Midbrain (tissue), 1 donor: ENCODE measurements around the gene DOCK2.

Experiments
- DNase-seq: peaks from one replicate; lab custom pipeline; 2025; lab: John Stamatoyannopoulos, UW

Gene DOCK2

DNA sequence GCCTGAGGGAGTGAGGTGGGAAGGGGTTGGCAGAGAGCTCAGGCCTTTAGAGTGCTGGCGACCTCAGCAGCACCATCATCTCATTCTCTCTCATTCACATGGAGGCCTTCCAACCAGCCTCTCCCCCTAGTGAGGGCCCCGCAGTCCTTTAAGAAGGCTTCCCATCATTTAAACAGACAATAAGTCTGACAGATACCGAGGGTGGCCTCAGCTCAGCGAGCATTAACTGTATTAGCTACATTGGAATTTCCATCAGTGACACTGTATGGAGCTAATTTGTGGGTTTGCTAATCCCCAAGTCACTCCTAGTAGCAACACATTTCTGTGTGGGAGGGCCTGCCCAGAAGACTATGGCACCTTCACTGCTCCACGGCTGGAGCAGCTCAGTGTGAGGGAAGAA, 267.4 kb downstream of the DOCK2 start:
- no peak for DNase-seq

DNA sequence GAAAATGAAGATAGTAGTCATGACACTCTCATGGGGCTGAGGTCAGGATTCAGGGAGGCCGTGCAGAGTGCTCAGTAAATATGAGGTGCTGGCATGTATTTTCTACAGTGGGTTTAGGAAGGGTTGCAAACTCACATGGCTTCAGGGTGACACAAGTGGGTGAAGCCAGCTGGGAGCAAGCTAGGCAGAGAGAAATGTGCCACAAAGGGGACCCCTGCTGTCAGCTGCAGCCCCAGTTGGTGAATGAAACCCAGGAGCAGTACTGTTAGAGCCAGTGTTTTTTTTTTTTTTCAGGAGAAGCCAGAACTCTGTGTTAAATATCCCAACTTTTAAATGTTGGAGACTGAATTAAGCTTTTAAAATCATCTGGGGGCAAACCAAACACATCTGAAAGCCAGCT, 267.9 kb downstream of the DOCK2 start:
- DNase-seq = no peak

DNA sequence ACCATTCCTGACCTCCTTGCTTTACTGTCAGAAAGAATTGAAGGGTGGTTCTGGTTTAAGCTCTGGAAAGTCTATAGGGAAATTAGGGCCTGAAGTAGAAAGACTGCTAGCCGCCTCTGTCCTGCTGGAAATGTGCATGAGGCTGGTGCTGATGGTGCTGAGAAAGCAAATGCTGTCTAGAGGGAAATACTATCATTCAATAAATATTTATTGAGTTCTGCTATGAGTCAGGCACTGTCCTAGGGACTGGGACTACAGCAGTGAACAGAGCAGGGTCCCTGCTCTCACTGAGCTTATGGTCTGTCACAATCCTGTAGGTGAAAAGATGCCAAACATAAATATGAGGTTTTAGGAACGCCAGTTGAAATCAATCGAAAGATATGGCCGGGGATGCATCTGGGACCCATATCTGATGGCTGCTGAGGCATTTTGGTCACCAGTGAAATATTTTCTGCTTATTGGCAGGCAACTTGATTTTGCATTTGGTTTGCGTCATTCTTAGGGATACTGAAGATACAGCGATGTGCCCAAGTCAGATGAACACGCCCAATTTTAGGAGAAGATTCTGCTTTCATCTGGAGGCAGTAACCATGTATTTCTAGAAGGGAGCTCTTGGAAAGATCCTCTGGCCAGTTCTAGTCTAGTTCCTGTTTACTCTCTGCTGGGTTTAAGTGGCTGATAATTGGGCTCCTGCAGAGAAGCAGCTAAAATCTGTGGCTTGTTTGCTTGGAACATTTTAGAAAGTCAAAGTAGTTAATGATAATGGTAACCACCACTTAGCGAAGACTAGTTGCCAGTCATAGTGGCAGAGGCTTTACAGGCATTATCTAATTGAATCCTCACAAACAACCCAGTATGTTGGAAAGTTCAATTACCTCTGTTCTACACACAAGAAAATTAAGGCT, 269.9 kb downstream of the DOCK2 start:
- DNase-seq = no peak

DNA sequence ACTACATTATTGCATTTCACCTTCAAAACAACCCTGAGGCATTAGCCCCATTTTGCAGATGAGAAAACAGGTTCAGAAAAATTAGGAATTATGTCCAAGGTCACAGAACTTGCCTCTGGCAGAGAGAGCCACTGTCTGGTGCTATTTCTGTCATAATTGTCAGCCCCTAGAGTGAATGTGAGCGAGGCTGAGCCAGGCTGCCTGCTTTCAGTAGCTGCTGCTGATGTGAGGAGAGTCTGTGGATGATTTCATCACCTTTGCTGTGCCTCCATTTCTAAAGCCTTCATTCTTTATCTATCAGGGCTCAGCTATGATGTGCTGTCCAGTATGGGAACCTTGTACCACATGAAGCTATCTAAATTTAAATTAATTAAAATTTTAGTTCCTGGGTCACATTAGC, 271.8 kb downstream of the DOCK2 start:
- DNase-seq = no peak

DNA sequence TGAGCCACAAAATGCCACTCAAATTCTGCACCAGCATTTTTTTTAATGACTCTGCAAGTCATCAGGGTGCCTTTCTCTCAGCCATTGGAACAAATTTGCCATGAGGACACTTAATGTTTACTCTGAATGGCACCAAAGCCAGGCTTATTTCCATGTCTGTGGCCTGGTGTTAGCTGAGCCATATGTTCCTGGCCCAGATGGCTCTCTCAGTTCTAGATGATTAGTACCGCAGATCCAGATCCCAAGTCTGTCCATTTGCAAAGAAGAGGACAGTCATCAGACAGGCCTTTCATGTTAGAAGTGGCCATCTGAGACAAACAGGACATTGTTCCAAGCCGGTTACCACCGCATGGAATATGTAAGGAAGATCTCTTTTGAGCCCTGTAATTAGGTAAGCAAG, 272.9 kb downstream of the DOCK2 start:
- peak; percentile 37 for DNase-seq

DNA sequence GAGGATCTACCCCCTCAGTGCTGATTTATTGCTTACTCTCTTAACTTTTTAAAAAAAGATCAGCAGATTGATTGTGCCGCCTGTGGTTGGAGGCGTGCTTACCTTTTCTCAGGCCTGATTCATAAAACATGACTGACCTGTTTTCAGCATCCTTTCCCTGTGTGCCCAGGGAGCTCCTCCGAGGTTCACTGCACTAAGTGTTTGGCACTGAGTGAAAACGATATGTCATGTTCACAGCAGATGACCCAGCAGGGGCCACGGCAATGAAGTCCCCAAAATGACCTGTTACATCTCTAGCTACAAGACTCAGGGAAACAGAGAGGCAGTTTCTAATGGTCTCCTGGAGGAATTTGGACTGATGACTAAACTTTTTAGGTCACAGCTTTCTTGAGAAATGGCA, 273.3 kb downstream of the DOCK2 start:
- DNase-seq = no peak

DNA sequence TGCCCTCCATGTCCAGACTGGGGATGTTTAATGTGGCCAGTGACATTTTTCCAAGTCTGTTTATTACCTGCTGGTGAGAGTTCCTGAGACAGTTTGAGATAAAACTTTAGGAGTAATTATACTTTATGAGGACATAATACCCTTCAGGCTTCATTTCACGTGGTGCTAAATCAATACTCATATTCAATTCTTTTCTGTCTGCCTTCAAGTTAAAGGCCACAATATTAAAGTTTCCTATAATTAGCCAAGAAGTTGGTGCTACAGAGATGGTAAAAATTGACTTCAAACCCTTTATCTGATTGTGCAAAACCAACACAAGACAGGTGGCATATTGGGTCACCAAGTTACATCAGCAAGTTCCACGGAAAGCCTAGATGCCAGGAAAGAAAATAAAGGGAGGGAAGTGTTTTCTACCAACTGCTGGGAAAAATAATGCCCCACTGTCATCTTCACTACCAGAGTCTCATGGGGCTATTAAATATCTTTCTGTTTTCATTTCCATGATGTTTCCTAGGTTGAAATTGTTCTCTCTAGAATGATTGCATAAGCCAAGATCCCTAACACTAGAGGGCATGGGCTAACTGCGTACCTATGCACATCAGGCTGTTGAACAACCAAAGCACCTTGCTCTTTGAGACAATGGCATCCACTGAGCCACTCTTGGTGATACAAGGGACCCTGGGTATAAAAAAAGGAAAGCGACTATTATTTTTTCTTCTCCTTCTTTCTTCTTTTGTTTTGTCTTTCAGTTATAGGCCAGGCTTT, 274.6 kb downstream of the DOCK2 start:
- no peak for DNase-seq

DNA sequence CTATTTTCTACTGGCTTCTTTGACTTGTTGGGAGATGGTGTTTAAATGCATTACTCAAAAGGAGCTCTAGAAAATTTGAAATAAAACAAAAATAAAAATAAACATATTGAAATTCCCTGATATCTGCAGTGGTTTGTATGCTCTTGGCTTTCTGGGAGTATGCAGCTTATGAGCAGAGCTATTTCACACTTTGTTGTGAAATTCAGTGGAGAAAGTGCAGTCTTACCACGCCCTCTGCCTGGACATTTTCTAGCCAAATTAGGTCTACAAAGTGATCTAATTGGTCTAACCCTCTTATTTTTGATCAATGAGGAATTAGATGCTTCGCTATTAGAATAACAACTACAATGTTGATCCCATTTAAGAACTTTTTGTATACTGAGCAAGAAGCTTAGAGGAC, 276.4 kb downstream of the DOCK2 start:
- DNase-seq = no peak

DNA sequence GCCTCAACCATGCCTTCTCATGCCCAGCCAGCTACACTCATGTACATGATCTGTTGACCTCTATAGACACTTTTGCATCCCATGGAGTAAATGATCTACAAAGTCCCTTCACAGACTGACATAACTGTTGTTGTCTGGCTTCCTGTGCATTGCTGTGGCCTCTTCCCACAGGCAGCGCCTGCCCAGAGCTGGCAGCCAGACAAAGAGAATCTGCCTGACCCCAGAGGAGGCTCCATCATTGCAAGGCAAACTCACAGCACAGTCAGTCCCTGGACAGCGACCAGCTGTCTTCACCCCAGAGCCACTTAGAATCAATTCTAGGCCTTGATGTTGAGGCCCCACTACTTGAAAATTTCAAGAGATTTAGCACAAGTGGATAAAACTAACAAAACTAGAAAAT, 277.7 kb downstream of the DOCK2 start:
- peak; percentile 72 for DNase-seq

DNA sequence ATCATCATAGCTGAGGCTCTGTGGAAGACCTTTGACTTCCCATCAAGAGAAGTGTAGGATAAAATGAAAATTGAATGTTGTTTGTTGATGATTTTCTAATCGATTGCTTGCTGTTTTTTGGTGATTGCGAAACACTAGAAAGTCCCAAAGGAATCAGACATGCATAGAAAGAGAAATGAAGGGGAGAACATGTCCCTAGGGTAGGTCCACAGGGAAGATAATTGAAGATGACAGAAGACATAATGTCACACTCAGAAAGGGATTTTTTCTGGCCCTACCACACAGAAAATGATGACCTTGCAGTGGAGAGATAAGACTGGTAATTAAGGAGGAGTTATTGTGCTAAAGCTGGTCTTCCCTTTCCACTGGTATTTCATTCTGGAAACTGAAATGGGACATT, 280.4 kb downstream of the DOCK2 start:
- no peak for DNase-seq

DNA sequence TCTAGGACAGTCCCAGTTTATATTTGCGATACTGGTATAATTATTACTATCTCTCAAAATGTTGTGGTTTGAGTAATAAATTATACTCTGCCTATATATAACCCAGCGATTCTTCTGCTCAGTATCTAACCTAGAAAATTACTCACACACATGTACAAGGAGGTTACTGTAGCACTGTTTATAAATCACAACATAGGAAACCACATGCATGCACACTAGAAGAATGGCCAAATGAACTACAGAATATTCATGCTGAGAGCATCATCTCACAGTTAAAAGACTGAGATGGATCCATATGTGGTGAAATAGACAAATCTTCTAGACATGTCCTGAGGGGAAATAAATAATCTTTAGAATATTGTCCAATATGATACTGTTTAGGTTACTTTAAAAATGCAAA, 281.2 kb downstream of the DOCK2 start:
- DNase-seq = no peak

DNA sequence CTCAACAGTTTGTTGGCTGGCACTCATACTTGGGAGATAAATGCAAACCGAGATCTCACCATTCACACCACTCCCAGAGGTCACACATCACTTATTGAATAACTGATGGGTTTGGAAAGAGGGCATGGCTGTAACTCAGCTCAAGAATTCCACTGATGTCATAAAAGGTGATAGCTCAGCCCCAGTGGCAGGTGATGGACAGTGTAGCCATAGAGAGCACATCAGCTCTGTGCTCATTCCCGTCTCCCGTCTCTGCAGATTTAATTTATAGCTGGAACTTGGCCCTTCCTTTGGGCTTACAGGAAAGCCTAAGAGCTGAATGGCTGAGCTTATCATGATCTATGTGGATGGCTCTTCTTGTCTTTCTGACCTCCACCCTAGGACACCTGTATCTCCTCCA, 283.4 kb downstream of the DOCK2 start:
- no peak for DNase-seq

DNA sequence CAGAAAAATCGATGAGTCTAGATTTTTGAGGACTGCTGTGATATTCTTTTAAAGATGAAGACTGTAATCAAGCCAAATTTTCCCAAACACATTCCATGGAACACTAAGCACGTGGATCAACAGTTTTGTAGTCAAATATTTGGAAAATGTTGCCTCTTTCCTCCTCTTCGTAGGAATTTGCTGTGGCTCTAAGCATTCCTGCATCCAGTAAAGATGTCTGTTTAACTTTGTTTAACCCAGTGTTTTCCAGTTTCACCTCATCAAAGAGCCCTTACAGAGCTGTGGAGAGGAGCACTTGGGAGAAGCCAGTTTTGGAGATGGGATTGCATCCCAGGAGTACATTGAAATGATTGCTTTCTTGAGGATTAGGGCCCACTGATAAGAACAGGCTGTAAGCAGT, 284.3 kb downstream of the DOCK2 start:
- no peak for DNase-seq

DNA sequence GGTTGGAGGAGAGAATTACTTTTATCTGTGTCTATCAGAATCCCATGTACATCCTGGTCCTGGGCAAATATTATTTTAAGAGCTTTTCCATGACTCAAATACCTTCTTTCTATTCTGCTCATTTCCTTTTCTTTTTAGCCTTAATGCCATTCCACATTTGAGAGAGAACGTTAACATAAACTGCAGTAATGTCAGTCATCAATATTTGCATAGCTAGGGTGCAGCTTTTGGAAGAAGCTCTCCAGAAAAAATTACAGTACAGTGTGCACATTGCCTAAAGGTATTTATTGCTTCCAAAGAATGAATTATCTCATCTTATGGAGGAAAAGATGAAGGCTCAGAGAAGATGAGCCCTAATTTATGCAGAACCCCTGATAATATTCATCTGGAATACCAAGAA, 284.9 kb downstream of the DOCK2 start:
- DNase-seq = no peak

DNA sequence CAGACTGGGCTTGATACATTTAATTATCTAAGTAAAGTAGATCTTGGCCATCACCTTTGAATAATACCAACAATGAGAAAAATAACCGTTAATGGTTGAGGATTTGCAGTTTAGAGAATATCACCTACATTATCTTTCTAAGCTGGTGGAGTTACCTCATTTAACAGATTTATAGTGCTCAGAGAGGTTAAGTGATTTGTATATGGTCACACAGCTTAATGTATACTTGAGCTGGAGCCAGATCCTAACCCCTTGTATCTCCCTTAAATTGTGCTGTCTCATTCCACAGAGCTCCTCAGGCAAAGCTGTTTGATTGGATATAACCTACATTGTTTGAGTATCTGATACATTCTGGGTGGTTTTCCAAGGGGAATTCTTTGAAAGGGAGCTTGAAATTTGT, 285.4 kb downstream of the DOCK2 start:
- no peak for DNase-seq

DNA sequence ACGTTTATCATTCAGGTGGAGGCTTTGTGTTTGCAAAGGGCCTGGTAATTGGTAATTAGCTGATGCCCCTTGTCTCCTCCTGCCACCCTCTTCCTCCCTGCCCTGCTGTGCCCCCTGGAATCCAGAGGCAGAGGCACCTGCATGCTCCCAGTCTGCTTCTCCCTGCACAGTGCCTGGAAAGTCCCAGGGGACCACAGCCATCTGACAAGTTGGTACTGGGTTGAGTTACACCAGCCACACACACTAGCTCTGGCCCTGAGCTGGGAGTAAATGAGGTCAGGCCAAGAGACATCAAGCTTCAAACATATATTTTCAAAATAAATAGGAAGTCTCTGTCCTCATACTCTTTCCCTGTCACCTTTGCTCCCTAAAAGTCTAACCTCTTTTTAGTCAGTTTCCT, 286.9 kb downstream of the DOCK2 start:
- no peak for DNase-seq

DNA sequence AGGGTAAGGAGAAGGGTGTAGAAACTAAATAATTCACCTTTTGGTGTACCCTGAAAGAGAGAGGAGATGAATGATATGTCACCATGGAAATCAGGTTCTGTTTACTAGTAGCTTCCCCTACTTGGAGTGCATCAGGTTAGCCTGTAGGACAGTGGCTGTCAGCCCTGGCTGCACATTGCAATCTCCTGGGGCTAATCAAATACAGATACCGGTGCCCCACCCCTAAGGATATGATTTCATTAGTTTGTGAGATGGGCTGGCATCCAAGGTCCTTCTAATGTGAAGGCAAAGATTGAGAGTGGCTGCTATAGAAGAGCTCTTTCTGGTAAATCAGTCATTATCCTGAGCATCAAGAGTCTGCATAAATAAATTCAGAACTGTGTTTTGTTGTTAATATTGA, 296.1 kb downstream of the DOCK2 start:
- DNase-seq = no peak

DNA sequence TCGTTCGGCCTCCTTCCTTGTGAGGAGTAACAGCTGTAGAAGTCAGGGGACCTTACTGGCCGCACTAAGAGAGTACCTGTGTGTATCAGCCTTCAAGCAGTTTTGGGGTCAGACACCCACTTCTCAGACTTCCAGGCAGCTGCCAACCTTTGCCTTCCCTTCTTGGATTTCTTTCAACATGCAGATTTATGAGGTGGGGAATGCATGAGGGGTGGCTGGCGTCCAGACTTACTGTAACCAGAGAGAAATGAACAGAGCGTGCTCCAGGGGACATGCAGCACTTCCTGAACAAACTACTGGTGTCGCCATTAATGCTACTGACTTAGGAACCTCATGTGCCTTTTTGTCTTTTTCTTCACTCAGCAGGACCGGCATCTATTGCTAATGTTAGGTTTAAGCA, 296.5 kb downstream of the DOCK2 start:
- DNase-seq = no peak

DNA sequence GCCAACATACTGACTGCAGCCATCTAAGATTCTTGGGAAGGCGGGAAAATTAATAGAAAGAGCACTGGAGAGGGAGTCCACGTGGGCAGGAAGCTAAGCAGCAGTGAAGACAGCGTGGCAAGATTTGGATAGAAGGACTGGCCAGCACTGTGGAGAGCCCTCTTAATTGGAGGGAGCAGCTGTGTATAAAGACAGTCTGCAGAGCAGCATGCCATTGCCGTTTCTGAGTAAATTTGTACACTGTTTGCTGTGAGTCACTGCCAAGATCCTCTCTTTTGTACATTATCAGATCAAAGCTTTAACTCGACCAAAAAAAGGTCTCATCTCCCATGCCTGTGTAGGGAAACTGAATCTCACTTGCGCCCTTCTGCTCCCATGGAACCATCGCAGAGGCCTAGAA, 297.9 kb downstream of the DOCK2 start:
- DNase-seq = no peak

DNA sequence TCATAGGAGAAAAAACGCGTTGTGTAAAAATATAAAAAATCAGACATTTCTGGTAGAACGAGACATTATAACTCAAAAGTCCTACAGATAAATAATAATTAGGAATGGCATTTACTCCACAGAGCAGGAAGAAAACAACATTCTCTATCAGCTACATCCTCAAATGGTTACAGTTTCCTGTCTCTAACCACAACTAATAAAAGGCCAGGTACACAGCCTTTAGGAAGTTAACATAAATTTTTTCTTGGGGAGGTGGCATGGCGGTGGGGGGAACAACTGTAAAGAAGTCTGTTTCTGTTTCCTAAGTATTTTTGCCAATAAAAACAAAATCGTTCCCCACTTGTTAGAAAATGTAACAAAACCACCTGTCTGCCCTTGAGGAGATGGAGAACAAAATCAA, 298.7 kb downstream of the DOCK2 start:
- no peak for DNase-seq

DNA sequence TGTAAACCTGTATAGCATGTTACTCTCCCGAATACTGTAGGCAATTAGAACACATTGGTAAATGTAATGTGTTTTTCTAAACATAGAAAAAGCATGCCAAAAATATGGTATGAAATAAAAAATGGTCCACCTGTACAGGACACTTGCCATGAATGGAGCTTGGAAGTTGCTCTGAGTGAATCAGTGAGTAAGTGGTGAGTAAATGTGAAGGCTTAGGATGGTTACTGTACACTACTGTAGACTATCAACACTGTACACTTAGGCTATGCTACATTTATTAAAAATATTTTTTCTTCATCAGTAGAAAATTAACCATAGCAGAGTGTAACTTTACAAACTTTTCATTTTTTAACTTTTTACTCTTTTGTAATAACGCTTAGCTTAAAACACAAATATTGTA, 301.4 kb downstream of the DOCK2 start:
- no peak for DNase-seq

DNA sequence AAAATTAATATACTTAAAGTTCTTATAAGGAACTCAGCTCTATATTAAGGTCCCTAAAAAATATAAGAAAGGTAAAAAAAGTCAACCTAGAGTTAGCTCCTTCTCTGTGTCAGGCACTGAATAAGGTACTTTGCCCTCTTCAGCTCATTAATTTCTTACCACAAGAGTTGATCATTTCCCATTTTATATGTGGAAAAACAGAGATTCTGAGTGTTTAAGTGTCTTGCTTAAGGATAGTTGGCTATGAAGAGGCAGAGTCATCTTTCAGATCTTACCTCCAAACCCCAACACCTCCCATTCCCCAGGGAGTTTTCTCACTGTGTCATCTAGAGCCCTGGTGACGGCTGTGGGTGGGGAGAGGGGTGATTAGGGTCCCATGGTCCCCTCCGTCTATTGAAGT, 302.7 kb downstream of the DOCK2 start:
- no peak for DNase-seq

DNA sequence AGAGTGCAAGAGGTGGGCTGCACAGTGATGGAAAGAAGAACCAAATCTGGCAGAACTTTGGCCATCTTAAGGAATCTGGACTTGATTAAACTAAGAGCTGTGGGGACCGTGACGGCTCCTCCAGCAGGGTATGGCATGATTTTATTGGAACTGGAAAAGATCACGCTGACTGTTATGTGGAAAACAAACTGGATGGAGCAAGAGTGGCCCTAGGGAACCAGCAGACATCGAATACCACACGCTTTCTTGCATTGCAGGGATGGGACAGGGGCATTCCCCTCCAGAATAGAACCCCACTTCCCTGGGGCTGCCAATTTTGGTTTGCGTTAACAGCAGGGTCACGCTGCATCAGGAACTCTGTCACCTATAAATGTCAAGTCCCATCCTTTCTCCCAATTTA, 304.5 kb downstream of the DOCK2 start:
- no peak for DNase-seq

DNA sequence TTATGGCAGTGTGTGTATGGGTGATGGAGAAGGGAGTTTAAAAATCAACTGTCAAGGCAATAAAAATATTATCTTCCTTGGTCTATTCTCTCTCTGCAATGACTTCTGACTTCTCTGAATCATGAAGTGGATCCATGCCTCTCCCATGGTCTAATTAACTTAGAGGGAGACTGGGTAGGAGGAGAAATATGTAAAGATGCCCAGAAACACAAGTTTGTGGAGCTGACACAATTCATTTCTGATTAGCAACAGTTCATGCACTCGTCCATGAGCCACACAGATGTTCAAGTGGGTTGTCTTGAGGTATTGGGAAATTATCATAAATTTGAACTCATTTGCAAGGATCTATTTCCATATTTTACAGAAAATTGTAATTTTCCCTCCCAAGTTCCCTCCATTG, 305.1 kb downstream of the DOCK2 start:
- no peak for DNase-seq
